ENCODE measurements around the gene MBOAT7. TPM values are rescaled to one million over a fixed set of nuclear protein-coding genes. Genes with fewer than 3 reads are reported as not detected.

MBOAT7 gene
- total RNA-seq, 6 experiments from 2014 or later, result 263 to 354 (median 313) TPM

DNA sequence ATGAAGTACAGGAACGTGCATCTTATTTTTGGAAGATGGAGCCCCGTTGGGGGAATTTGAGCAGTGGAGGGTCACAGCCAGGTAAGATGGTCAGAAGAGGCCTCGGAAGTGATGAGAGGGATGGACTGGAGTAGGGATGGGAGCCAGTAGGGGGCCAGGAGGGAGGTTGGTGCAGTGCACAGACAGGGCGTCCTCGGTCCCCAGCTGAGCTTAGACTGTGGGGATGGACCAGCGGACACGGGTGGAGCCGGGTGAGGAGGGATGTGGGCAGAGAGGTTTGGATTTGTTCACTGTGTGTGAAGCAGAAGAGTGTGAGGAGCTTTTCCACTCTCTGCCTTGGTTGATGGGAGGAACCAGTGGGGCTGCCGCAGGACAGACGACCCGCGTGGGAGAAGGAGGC, 21.9 kb upstream of the MBOAT7 start:
- Mint-ChIP-seq H3K36me3 (ENCODE audit: low read depth) (peaks cover 6% of the 10 kb centered on the region; the same call in 1 of the 2 replicates), H3K4me1 (ENCODE audit: low read depth) (peaks cover 45% of the 10 kb centered on the region), H3K27me3 (ENCODE audit: insufficient read depth) (peaks cover 20% of the 10 kb centered on the region), H3K9me3 (peaks cover 4% of the 10 kb centered on the region; the same call in 1 of the 2 replicates), H3K27ac (peak overlapping the region; percentile 86), H3K4me3 (peak overlapping the region; percentile 57)
- no peak for DNase-seq
- TF ChIP-seq, protein P1, sequence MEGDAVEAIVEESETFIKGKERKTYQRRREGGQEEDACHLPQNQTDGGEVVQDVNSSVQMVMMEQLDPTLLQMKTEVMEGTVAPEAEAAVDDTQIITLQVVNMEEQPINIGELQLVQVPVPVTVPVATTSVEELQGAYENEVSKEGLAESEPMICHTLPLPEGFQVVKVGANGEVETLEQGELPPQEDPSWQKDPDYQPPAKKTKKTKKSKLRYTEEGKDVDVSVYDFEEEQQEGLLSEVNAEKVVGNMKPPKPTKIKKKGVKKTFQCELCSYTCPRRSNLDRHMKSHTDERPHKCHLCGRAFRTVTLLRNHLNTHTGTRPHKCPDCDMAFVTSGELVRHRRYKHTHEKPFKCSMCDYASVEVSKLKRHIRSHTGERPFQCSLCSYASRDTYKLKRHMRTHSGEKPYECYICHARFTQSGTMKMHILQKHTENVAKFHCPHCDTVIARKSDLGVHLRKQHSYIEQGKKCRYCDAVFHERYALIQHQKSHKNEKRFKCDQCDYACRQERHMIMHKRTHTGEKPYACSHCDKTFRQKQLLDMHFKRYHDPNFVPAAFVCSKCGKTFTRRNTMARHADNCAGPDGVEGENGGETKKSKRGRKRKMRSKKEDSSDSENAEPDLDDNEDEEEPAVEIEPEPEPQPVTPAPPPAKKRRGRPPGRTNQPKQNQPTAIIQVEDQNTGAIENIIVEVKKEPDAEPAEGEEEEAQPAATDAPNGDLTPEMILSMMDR (IDR thresholded peaks at IDR 0.05), result peak; percentile 37

DNA sequence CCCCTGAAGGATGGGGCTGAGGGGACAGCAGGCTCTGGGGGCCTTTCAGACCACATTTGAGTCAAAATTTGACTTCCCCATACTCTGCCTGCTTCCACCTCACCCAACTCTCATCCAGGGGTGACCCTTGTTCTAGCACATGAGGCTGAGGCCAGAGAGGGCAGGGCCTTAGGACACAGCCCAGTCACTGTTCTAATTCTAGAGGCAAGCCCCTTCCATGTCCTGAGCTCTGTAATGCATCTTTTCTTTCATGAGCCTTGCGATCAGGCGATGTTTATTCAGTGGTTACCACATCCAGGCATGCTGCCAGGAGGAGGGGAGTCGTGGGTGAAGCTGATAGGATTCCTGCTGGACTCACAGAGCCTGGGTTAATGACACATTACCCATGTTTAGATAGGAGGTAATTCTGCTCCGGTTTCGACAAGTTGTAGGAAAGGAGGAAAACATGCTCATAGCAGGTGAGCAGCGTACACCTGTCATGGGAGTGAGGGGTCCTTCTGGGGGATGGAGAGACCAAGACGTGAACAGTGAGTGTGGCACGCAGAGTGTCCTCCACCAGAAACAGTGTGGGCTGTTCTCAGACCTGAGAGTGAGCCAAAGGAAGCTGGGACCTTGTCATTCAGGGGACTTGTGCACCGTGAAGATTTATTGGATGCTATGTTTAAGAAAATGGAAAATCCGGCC, 20.6 kb upstream of the MBOAT7 start:
- peak overlapping the region; percentile 57 for H3K4me3 Mint-ChIP-seq
- H3K4me1 Mint-ChIP-seq (ENCODE audit: low read depth), result peaks cover 52% of the 10 kb centered on the region
- peaks cover 4% of the 10 kb centered on the region; the same call in 1 of the 2 replicates for H3K9me3 Mint-ChIP-seq
- peaks cover 12% of the 10 kb centered on the region for H3K36me3 Mint-ChIP-seq (ENCODE audit: low read depth)
- peak overlapping the region; percentile 86 for H3K27ac Mint-ChIP-seq
- peak; percentile 98 for DNase-seq
- H3K27me3 Mint-ChIP-seq (ENCODE audit: insufficient read depth), result peaks cover 20% of the 10 kb centered on the region
- TF ChIP-seq, protein P1 (IDR thresholded peaks at IDR 0.05), result no peak

DNA sequence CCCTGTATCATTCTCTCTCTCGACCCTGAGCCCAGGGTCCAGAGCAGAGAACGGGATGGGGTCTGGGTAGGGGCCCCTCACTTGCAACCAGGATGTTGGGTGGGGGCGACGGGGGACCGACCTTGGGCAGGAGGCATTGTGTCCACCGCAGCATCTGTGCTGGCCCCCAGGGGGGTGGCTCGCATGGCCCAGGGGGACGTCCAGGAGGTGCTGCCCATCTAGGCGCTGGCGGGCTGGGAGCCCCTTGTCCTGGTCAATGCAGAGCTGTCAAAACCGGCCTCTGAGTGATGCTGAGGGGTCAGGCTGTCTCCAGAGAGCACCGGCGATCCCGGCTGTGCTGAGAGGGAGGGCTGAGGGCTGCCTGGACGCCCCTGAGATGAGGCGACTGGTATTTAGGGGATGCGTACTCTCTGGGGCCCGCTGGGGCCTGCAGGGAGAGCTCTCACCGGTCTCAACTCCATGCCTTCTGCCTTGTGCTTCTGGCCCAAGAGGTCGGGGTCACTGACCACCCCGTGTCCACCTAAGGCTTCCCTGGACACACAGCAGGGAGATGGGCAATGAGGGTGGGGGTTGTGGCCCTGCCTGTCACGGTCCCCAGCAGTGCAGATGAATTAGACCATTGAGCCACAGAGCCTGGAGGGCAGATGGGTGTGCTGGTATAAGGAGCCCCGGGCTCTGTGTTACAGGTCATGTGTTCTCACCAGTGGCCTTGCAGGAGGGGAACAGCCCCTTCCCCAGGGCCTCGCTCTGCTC, 19.9 kb upstream of the MBOAT7 start:
- DNase-seq, result no peak
- Mint-ChIP-seq H3K9me3 (peaks cover 4% of the 10 kb centered on the region; the same call in 1 of the 2 replicates), H3K27me3 (ENCODE audit: insufficient read depth) (peaks cover 20% of the 10 kb centered on the region), H3K4me3 (no peak overlapping the region; the same call in 1 of the 2 replicates), H3K36me3 (ENCODE audit: low read depth) (peaks cover 15% of the 10 kb centered on the region), H3K27ac (peak overlapping the region; percentile 86), H3K4me1 (ENCODE audit: low read depth) (peaks cover 59% of the 10 kb centered on the region)
- TF ChIP-seq, protein P1 (IDR thresholded peaks at IDR 0.05), result 0 out of 2 replicates have a peak, but pooled peaks have one; percentile 8

DNA sequence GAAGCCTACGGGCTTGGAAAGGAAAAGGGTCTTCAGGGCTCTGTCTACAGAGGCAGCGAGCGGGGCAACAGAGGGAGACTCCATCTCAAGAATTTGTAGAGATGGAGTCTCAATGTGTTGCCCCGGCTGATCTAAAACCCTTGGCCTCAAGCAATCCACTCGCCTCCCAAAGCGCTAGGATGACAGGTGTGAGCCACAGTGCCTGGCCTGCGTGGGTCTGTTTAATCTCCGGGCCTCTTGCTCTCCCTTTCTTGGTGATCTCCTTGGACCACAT, 19.3 kb upstream of the MBOAT7 start:
- peaks cover 18% of the 10 kb centered on the region for H3K36me3 Mint-ChIP-seq (ENCODE audit: low read depth)
- TF ChIP-seq, protein P1 (IDR thresholded peaks at IDR 0.05), result no peak
- peak overlapping the region; percentile 86 for H3K27ac Mint-ChIP-seq
- H3K27me3 Mint-ChIP-seq (ENCODE audit: insufficient read depth), result peaks cover 20% of the 10 kb centered on the region
- H3K9me3 Mint-ChIP-seq, result peaks cover 4% of the 10 kb centered on the region; the same call in 1 of the 2 replicates
- no peak for DNase-seq
- H3K4me1 Mint-ChIP-seq (ENCODE audit: low read depth), result peaks cover 64% of the 10 kb centered on the region
- 0 out of 2 replicates have a peak overlapping the region, but pooled peaks have one; percentile 13 for H3K4me3 Mint-ChIP-seq

DNA sequence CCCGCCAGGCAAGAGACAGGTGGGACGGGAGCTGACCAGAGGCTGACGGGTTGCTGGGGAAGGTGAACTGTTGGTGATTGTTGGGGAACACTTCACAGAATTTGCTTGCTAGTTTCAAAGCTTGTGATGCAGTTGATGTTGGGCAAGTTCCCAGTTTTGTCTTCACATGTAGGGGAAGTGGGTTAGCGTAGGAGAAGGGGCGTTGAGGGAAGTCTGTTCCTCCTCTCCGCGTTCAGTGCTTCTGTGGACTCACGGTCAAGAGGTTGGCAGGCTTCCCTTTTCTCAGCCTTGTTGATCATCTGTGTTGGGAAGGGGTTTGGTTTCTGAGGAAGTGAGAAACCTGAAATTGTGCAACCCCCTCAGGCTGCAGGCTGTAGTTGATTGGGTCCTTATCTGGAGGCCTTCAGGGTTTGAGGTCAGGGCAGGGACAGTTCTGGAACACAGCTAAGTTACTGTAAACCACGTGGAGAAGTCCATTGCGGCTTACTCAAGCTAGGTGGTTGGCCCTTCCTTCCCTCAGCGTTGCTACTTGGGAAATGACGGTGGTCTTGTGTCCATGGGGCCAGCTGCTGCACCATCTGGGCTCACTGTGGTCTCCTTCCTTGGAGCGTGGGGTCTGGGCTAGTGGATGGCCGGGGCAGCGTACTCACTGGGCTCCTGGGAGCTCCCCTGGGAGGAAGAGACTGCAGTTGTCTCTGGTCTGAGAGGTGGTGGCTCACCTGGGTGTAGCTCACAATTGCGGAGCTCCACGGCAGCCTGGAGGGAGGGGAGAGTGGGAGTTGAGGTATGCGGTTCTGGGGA, 18.8 kb upstream of the MBOAT7 start:
- Mint-ChIP-seq H3K36me3 (ENCODE audit: low read depth) (peaks cover 24% of the 10 kb centered on the region), H3K4me3 (peak overlapping the region; percentile 13; the same call in 1 of the 2 replicates), H3K9me3 (peaks cover 4% of the 10 kb centered on the region; the same call in 1 of the 2 replicates), H3K4me1 (ENCODE audit: low read depth) (peaks cover 70% of the 10 kb centered on the region), H3K27me3 (ENCODE audit: insufficient read depth) (peaks cover 20% of the 10 kb centered on the region), H3K27ac (peak overlapping the region; percentile 86)
- DNase-seq, result no peak
- TF ChIP-seq, protein P1 (IDR thresholded peaks at IDR 0.05), result no peak
